NCI-H526 (cell line): ENCODE results near the gene GPRIN2.

Experiments used
- DNase-seq, 2 experiments: peaks; one replicate each; lab custom pipeline; 2025; lab: John Stamatoyannopoulos, UW

The GPRIN2 gene

GRCh38 chr10:46549171-46550075 lies 7.0 kb downstream of the GPRIN2 start:
- DNase-seq, result no peak

DNA sequence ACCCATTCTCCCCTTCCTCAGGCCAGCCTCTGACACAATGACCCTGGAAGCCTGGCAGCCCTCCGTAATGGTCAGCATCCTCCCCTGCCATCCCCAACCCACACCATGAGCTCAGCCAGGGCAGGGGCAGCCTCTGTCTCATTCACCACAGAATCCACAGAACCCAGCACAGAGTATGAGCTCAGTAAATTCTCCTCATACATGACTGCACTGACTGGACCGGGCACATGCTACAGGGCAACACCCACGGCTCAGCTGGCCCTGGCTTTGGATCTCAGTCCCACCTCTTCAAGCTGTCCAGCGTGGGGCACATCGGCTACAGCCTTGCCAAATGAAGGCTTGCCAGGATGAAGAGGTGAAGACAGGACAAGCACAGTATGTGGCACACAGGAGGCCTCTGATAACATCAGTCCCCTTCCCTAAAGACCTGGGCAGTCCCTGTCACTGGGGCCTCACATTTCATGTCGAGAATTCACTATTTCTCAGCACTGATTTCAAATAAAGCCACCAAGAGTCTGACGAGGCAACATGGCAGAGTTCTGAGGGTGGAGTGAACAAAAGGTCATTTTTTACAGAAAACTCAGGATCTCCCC lies 7.9 kb downstream of the GPRIN2 start:
- no peak for DNase-seq

DNA sequence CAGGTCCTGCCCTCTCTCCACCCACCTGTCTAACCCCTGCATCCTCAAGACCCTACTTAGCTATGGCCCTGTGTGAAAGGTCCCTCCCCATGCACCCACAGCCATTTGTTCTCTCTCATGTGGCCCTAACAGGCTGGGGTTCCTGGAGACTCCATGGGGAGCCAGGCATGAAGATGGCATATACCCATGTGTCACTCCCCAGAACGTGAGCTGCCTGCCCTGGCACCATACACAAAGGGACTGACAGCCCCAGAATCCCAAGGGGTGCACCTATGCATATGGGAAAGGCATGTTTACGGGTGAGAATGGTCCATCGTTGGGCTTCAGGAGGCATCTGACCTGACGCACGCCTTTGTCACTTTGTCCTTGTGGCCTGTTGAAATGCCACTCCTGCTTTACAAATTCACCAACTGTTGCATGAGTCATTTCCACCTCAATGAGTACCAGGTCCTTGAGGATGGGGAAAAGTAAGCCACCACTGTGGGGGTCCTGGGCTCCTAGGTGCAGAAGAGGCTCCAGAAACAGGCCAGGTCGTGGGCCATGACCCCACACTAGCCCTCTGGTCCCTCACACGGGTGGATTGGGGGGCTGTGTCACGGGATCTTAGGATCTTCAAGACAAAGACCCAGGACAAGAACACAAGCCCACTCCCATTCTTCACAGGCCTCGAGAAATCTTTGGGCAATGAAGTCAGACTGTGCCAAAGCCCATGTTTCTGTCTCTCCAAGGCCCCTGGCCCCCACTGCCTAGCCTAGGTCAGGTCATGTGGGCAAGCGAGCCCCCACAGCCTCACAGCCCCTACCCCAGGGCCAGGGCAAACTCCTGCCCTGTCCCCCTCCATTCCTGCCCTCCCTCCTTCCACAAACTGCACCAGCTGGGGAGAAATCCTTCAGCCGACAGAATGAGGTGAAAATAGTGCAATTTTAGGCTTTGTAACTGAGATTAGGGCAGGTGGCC lies 8.6 kb downstream of the GPRIN2 start:
- no peak for DNase-seq

DNA sequence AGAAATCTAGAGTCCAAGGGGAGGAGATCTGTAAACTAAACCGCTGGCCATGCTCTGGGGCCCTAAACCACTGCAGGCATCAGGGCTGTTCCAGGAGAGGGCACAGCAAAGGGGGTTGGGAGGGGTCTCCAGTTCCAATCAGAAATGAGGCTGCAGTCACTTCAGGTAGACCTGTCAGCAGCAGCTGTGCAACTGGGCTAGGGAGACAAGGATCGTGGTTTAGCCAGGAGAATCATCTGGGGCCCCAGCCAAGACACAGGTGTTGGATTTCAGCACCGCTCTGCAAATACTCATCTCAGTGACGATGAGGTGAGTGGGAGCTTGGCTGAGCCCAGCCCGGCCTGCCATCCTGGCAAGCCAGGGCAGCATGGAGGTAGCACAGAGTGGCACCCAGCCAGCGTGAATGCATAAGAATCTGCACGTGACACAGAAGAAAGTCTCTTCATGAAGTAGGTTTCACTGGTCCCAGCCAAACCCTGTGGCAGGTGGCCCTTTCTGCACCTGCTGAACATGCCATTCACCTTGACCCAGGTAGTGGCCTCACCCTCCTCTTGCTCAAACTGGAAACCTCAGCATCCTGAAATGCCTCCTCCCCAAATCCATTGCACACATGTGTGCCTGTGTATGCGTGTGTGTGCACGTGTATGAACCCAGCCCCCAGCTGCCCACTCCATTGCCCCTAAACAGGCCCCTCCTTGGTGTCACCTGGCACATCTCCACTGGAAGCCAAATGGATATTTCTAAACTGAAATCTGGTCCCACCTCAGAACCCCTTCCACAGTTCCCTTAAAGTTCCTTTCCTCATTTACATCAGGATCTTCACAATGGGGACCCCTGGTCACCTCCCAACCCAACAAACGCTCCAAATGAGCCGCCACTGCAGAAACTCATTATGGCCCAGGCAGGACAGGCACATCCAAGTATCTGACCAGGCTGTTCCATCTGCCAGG lies 9.6 kb downstream of the GPRIN2 start:
- no peak for DNase-seq

- DNase-seq, result no peak
These were observed 10.4 kb downstream of the GPRIN2 start for GRCh38 chr10:46545861-46546590.

GRCh38 chr10:46544989-46545791 lies 11.3 kb downstream of the GPRIN2 start:
- peak in 1 of 2 experiments; percentile 17 for DNase-seq

- DNase-seq, result no peak
These were observed 12.7 kb downstream of the GPRIN2 start for GRCh38 chr10:46543466-46544377.

- DNase-seq, result no peak
These were observed 13.6 kb downstream of the GPRIN2 start for GRCh38 chr10:46542567-46543465.

- DNase-seq, result no peak
These were observed 14.5 kb downstream of the GPRIN2 start for GRCh38 chr10:46541735-46542566.

- peak in 1 of 2 experiments; percentile 25 for DNase-seq
These were observed 15.3 kb downstream of the GPRIN2 start for GRCh38 chr10:46541017-46541661.

DNA sequence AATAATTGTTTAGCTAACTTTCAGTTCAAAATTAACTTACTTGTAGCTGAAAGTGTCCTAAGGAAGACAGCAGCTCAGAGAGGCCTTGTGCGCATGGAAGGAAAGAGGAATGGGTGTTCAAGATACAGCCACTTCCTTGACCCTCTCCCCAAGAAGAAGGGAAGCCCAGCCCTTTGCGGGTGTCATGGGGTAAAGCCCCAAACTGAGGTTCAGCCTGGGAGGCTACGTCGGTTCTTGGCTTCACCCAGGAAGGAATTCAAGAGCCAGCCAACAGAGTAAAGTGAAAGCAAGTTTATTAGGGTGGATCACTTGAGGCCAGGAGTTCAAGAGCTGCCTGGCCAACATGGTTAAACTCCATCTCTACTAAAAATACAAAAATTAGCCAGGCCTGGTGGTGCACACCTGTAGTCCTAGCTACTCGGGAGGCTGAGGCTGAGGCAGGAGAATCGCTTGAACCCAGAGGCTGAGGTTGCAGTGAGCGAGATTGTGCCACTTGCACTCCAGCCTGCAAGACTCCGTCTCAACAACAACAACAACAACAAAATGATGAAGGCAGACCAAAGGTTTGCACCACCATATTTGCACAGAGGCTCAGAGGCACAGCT lies 15.9 kb downstream of the GPRIN2 start:
- DNase-seq, result no peak

GRCh38 chr10:46539596-46540411 lies 16.7 kb downstream of the GPRIN2 start:
- no peak for DNase-seq

- no peak for DNase-seq
These were observed 17.6 kb downstream of the GPRIN2 start for GRCh38 chr10:46538717-46539426.

DNA sequence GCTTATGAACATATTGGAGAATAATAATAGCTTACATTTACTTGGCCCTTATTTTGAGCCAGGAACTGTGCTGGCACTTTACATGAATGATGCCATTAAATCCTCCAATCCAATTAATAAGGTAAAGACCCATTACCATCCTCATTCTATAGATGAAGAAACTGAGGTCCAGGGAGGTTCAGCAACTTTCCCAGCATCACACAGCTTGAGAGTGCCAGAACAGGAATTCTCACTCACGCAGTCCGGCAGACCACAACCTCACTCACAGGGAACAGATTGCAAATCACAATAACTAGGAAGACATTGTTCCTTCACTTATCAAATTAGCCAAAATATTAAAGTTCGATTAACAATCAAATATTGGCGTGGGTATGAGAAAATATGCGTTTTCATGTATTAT lies 18.3 kb downstream of the GPRIN2 start:
- DNase-seq, result no peak
